ENCODE data around the gene GOLGA6L9.
"Not testable (repeated sequence)": the region's sequence is repeated elsewhere in the genome, so short reads cannot be mapped to it uniquely, and the experiment has no call there.

The GOLGA6L9 gene

GRCh38 chr15:82429693-82430092 is at the start of gene GOLGA6L9:
TSS of gene GOLGA6L9 (plus strand) at chr15:82429816. CDS start at chr15:82430080, 264 bp downstream.
- not testable (repeated sequence) for DNase-seq (ENCODE audit: low read depth in 2 of 2)

GRCh38 chr15:82381330-82381955 is 48.2 kb upstream of the GOLGA6L9 start:
- not testable (repeated sequence) for DNase-seq (ENCODE audit: low read depth in 2 of 2)

- DNase-seq (ENCODE audit: low read depth in 2 of 2), result not testable (repeated sequence)
Observed at GRCh38 chr15:82387209-82387608, 42.4 kb upstream of the GOLGA6L9 start.

- not testable (repeated sequence) for DNase-seq (ENCODE audit: low read depth in 2 of 2)
Observed at GRCh38 chr15:82390152-82390551, 39.5 kb upstream of the GOLGA6L9 start.

- DNase-seq (ENCODE audit: low read depth in 2 of 2), result not testable (repeated sequence)
Observed at GRCh38 chr15:82392077-82392476, 37.5 kb upstream of the GOLGA6L9 start.

GRCh38 chr15:82393671-82394070 is 35.9 kb upstream of the GOLGA6L9 start:
- no peak for DNase-seq (ENCODE audit: low read depth in 2 of 2)

- DNase-seq (ENCODE audit: low read depth in 2 of 2), result not testable (repeated sequence)
Observed at GRCh38 chr15:82395788-82396187, 33.8 kb upstream of the GOLGA6L9 start.

- DNase-seq (ENCODE audit: low read depth in 2 of 2), result no peak
Observed at GRCh38 chr15:82397817-82398216, 31.8 kb upstream of the GOLGA6L9 start.

- DNase-seq (ENCODE audit: low read depth in 2 of 2), result no peak
Observed at GRCh38 chr15:82398785-82399184, 30.8 kb upstream of the GOLGA6L9 start.

- not testable (repeated sequence) for DNase-seq (ENCODE audit: low read depth in 2 of 2)
Observed at GRCh38 chr15:82399366-82400103, 30.1 kb upstream of the GOLGA6L9 start.

GRCh38 chr15:82401918-82402317 is 27.7 kb upstream of the GOLGA6L9 start:
- DNase-seq (ENCODE audit: low read depth in 2 of 2), result not testable (repeated sequence)

GRCh38 chr15:82402341-82402740 is 27.3 kb upstream of the GOLGA6L9 start:
- DNase-seq (ENCODE audit: low read depth in 2 of 2), result not testable (repeated sequence)

GRCh38 chr15:82406211-82406610 is 23.4 kb upstream of the GOLGA6L9 start:
- DNase-seq (ENCODE audit: low read depth in 2 of 2), result not testable (repeated sequence)

GRCh38 chr15:82410306-82410705 is 19.3 kb upstream of the GOLGA6L9 start:
- not testable (repeated sequence) for DNase-seq (ENCODE audit: low read depth in 2 of 2)

- DNase-seq (ENCODE audit: low read depth in 2 of 2), result not testable (repeated sequence)
Observed at GRCh38 chr15:82411595-82411994, 18.0 kb upstream of the GOLGA6L9 start.

GRCh38 chr15:82414525-82415191 is 15.0 kb upstream of the GOLGA6L9 start:
- not testable (repeated sequence) for DNase-seq (ENCODE audit: low read depth in 2 of 2)

GRCh38 chr15:82420516-82420915 is 9.1 kb upstream of the GOLGA6L9 start:
- DNase-seq (ENCODE audit: low read depth in 2 of 2), result not testable (repeated sequence)

GRCh38 chr15:82420966-82421365 is 8.7 kb upstream of the GOLGA6L9 start:
- peak in 1 of 2 donors; percentile 2 for DNase-seq (ENCODE audit: low read depth in 2 of 2)

GRCh38 chr15:82427117-82427516 is 2.5 kb upstream of the GOLGA6L9 start:
- not testable (repeated sequence) for DNase-seq (ENCODE audit: low read depth in 2 of 2)

GRCh38 chr15:82445420-82445819 is 15.8 kb downstream of the GOLGA6L9 start:
- peak in 1 of 2 donors; percentile 15 for DNase-seq (ENCODE audit: low read depth in 2 of 2)

GRCh38 chr15:82457336-82457735 is 27.7 kb downstream of the GOLGA6L9 start:
- not testable (repeated sequence) for DNase-seq (ENCODE audit: low read depth in 2 of 2)

- DNase-seq (ENCODE audit: low read depth in 2 of 2), result not testable (repeated sequence)
Observed at GRCh38 chr15:82465629-82466028, 36.0 kb downstream of the GOLGA6L9 start.

All from stimulated activated CD4-positive, alpha-beta T cell treated with anti-CD3 and anti-CD28 coated beads, Interleukin-4, amount 100 ng/mL, for 48 hours (primary cell).